Measurements from ENCODE around the gene RNF167. TPM values are rescaled to one million over a fixed set of nuclear protein-coding genes. Genes with fewer than 3 reads are reported as not detected.

The RNF167 gene
- total RNA-seq, 4 donors from 2014 or later, result 57.2 to 348 (median 73.7) TPM

GRCh38 chr17:4897785-4898184, 42.3 kb upstream of the RNF167 start:
- Histone ChIP-seq H3K4me1 (peaks cover 0 to 29% (median 20%) of the 10 kb centered on the region in 4 donors), H3K4me3 (no peak overlapping the region), H3K36me3 (peaks cover 0 to 30% (median 11%) of the 10 kb centered on the region in 4 donors), H3K27ac (no peak overlapping the region), H3K27me3 (peaks cover 15% of the 10 kb centered on the region), H3K9me3 (no peaks in the 10 kb centered on the region)
- TF ChIP-seq CTCF (IDR thresholded peaks at IDR 0.05) (no peak), EP300 (IDR thresholded peaks at IDR 0.05; ENCODE audit: low read depth) (no peak), POLR2AphosphoS5 (IDR thresholded peaks at IDR 0.05) (no peak), POLR2A (IDR thresholded peaks at IDR 0.05) (no peak)
- intact Hi-C loops (cut with DNase I; ENCODE audit: low total_unique reads), result loop anchor here (10.0 kb wide), 1 partner anchor 163 kb away; the partner anchor contains the start of genes CXCL16, MED11 and ZMYND15
- in situ Hi-C loops (cut with MboI; ENCODE audit: low pct_ligation_motif_present in 1 of 4, low pct_unique_long_range_greater_than_20kb in 1 of 4, low sequenced_read_pairs in 3 of 4), result loop anchor here in 2 of 4 donors (25.0 kb wide), 1 partner anchor 110 kb away; the partner anchor contains the start of genes GLTPD2 (in 2 of the 2), PSMB6 (in 2 of the 2) and VMO1 (in 2 of the 2)
- DNase-seq, result no peak
- WGBS, 2 donors (ENCODE audit: low coverage in 1 of 2), result 85 to 90% methylated on average over 2 to 5 of the region's 5 CpGs

GRCh38 chr17:4898351-4898750, 41.7 kb upstream of the RNF167 start:
- H3K27me3 ChIP-seq, result peaks cover 15% of the 10 kb centered on the region
- no peak overlapping the region for H3K27ac ChIP-seq
- H3K9me3 ChIP-seq, result no peaks in the 10 kb centered on the region
- DNase-seq, result no peak
- TF ChIP-seq POLR2A (IDR thresholded peaks at IDR 0.05) (no peak), EP300 (IDR thresholded peaks at IDR 0.05; ENCODE audit: low read depth) (no peak), POLR2AphosphoS5 (IDR thresholded peaks at IDR 0.05) (no peak), CTCF (IDR thresholded peaks at IDR 0.05) (no peak)
- H3K36me3 ChIP-seq, result peaks cover 0 to 25% (median 10%) of the 10 kb centered on the region in 4 donors
- no peak overlapping the region for H3K4me3 ChIP-seq
- H3K4me1 ChIP-seq, result peaks cover 0 to 35% (median 23%) of the 10 kb centered on the region in 4 donors
- in situ Hi-C loops (cut with MboI; ENCODE audit: low pct_ligation_motif_present in 1 of 4, low pct_unique_long_range_greater_than_20kb in 1 of 4, low sequenced_read_pairs in 3 of 4) (loop anchor here in 2 of 4 donors (25.0 kb wide), 1 partner anchor 111 kb away; the partner anchor contains the start of genes GLTPD2 (in 2 of the 2), PSMB6 (in 2 of the 2) and VMO1 (in 2 of the 2)), intact Hi-C loops (cut with DNase I; ENCODE audit: low total_unique reads) (loop anchor here (10.0 kb wide), 1 partner anchor 164 kb away; the partner anchor contains the start of genes CXCL16, MED11 and ZMYND15)
- WGBS, 2 donors (ENCODE audit: low coverage in 1 of 2), result 82 to 100% methylated on average over 2 to 8 of the region's 8 CpGs

GRCh38 chr17:4898927-4899326, 41.1 kb upstream of the RNF167 start:
- TF ChIP-seq EP300 (IDR thresholded peaks at IDR 0.05; ENCODE audit: low read depth) (no peak), POLR2A (IDR thresholded peaks at IDR 0.05) (no peak), POLR2AphosphoS5 (IDR thresholded peaks at IDR 0.05) (no peak), CTCF (IDR thresholded peaks at IDR 0.05) (no peak)
- Histone ChIP-seq H3K9me3 (no peaks in the 10 kb centered on the region), H3K27ac (peak overlapping the region in 3 of 4 donors; percentile 6 to 18 (median 11)), H3K36me3 (peaks cover 0 to 19% (median 7%) of the 10 kb centered on the region in 4 donors), H3K4me3 (peak overlapping the region; percentile 19 to 55 (median 34)), H3K27me3 (peaks cover 15% of the 10 kb centered on the region), H3K4me1 (peaks cover 0 to 39% (median 24%) of the 10 kb centered on the region in 4 donors)
- 4% methylated on average over 12 of the region's 34 CpGs; no CpG with 5 or more reads in 1 of the 2 donors for WGBS, 2 donors (ENCODE audit: low coverage in 1 of 2)
- DNase-seq, result no peak
- intact Hi-C loops (cut with DNase I; ENCODE audit: low total_unique reads), result loop anchor here (10.0 kb wide), 1 partner anchor 164 kb away; the partner anchor contains the start of genes CXCL16, MED11 and ZMYND15
- in situ Hi-C loops (cut with MboI; ENCODE audit: low pct_ligation_motif_present in 1 of 4, low pct_unique_long_range_greater_than_20kb in 1 of 4, low sequenced_read_pairs in 3 of 4), result loop anchor here in 2 of 4 donors (25.0 kb wide), 1 partner anchor 112 kb away; the partner anchor contains the start of genes GLTPD2 (in 2 of the 2), PSMB6 (in 2 of the 2) and VMO1 (in 2 of the 2)
